Keratinocyte (primary cell): ENCODE results near the gene KAT6B. TPM values are rescaled to one million over a fixed set of nuclear protein-coding genes. Genes with fewer than 3 reads are reported as not detected.

Source experiments
- DNase-seq: peaks from one replicate; pipeline ENCODE4 v3.0.0-alpha.2; 2011; ENCODE audit warnings: low read depth, missing footprints, low spot score
- FAIRE-seq: peaks from 2 replicates; lab custom pipeline; 2011; peaks lifted over from hg19 to GRCh38; lab: Jason Lieb, UNC
- H2AFZ ChIP-seq: 2 replicates; pipeline ENCODE4 v1.6.0; 2012; ENCODE audit warnings: low read length, control low read depth, inconsistent platforms; ENCODE audit not compliant: control insufficient read depth
- H3K27ac ChIP-seq: 2 replicates; pipeline ENCODE4 v1.5.1; 2011; ENCODE audit warnings: low read length; ENCODE audit not compliant: control insufficient read depth, insufficient read depth
- H3K27me3 ChIP-seq: 3 replicates; pipeline ENCODE4 v1.6.0; 2011; ENCODE audit warnings: low read length; ENCODE audit not compliant: control insufficient read depth, insufficient read depth; ENCODE audit errors: extremely low read depth
- H3K36me3 ChIP-seq, 2 experiments: 2 replicates in 1 of 2; 3 replicates in 1 of 2; pipeline ENCODE4 v1.5.1; 2011; ENCODE audit warnings: low read length in 2 of 2, mild to moderate bottlenecking in 1 of 2; ENCODE audit not compliant: control insufficient read depth in 2 of 2, insufficient read depth in 2 of 2; ENCODE audit errors: extremely low read depth in 1 of 2
- H3K4me1 ChIP-seq: 3 replicates; pipeline ENCODE4 v1.5.1; 2011; ENCODE audit warnings: low read length; ENCODE audit not compliant: control insufficient read depth, insufficient read depth; ENCODE audit errors: extremely low read depth
- H3K4me2 ChIP-seq: 3 replicates; pipeline ENCODE4 v1.6.0; 2011; ENCODE audit warnings: low read depth, low read length; ENCODE audit not compliant: control insufficient read depth, insufficient read depth; ENCODE audit errors: extremely low read depth
- H3K4me3 ChIP-seq, 3 experiments: fragments of 200-600 bp in 1 of 3; sonication (generic) in 1 of 3; 2 replicates in 2 of 3; 3 replicates in 1 of 3; pipeline ENCODE4 v1.5.1; 2011 to 2016; ENCODE audit warnings: low read length in 3 of 3, mild to moderate bottlenecking in 3 of 3, control low read depth in 2 of 3, inconsistent platforms in 1 of 3, low read depth in 1 of 3, mixed read lengths in 1 of 3, mixed run types in 1 of 3, moderate library complexity in 1 of 3; ENCODE audit not compliant: control insufficient read depth in 2 of 3, insufficient read depth in 2 of 3; ENCODE audit errors: extremely low read depth in 1 of 3
- H3K79me2 ChIP-seq: 2 replicates; pipeline ENCODE4 v1.6.0; 2012; ENCODE audit warnings: low read length; ENCODE audit not compliant: control insufficient read depth, insufficient read depth
- H3K9ac ChIP-seq: 3 replicates; pipeline ENCODE4 v1.6.0; 2011; ENCODE audit warnings: low read length; ENCODE audit not compliant: control insufficient read depth, insufficient read depth; ENCODE audit errors: extremely low read depth
- H3K9me1 ChIP-seq: 3 replicates; pipeline ENCODE4 v1.6.0; 2011; ENCODE audit warnings: low read length; ENCODE audit not compliant: control insufficient read depth, insufficient read depth; ENCODE audit errors: extremely low read depth
- H3K9me3 ChIP-seq: 2 replicates; pipeline ENCODE4 v1.5.1; 2012; ENCODE audit warnings: low read depth, low read length; ENCODE audit not compliant: control insufficient read depth
- H4K20me1 ChIP-seq: 3 replicates; pipeline ENCODE4 v1.6.0; 2011; ENCODE audit warnings: low read length; ENCODE audit not compliant: control insufficient read depth, insufficient read depth; ENCODE audit errors: extremely low read depth
- EZH2 ChIP-seq: IDR thresholded peaks from one replicate; pipeline ENCODE4 v1.6.1; 2012; ENCODE audit warnings: inconsistent platforms, mild to moderate bottlenecking, low read length, moderate library complexity
- dilution Hi-C: fragments of 300-500 bp; cut with MboI; formaldehyde crosslinking; loops from one replicate; pipeline ENCODE4 v1.7.0; 2020; ENCODE audit warnings: low sequenced_read_pairs; ENCODE audit not compliant: extremely low pct_ligation_motif_present
- polyA plus RNA-seq, 5 experiments: library from polyadenylated mRNA; depleted of rRNA in 3 of 5; stranded (reverse) in 3 of 5; stranded (forward) in 1 of 5; unstranded in 1 of 5; fragments of >200 nt; gene quantifications; 1 replicate in 1 of 5; 2 replicates in 3 of 5; 3 replicates in 1 of 5; pipeline versions ENCODE4 v1.2.1 to v1.2.3, GENCODE V29; 2011 to 2012; ENCODE audit warnings: missing spikeins in 2 of 5, low read depth in 1 of 5, low replicate concordance in 1 of 5
- TF ChIP-seq, protein P1 (sequence below), 3 experiments: IDR thresholded peaks in 1 of 3; conservative IDR thresholded peaks in 1 of 3; optimal IDR thresholded peaks in 1 of 3; 2 replicates in 2 of 3; 3 replicates in 1 of 3; pipeline versions ENCODE3 to v1.5.1; 2011; ENCODE audit warnings: low read length in 3 of 3, mild to moderate bottlenecking in 3 of 3, moderate library complexity in 2 of 3, control low read depth in 1 of 3, inconsistent platforms in 1 of 3; ENCODE audit not compliant: insufficient read depth in 2 of 3; ENCODE audit errors: extremely low read depth in 1 of 3

Gene KAT6B
- polyA plus RNA-seq, 1 donor (not counting 4 experiments of a cell fraction or from before 2014, with no cell fraction given): 2.9 TPM

DNA sequence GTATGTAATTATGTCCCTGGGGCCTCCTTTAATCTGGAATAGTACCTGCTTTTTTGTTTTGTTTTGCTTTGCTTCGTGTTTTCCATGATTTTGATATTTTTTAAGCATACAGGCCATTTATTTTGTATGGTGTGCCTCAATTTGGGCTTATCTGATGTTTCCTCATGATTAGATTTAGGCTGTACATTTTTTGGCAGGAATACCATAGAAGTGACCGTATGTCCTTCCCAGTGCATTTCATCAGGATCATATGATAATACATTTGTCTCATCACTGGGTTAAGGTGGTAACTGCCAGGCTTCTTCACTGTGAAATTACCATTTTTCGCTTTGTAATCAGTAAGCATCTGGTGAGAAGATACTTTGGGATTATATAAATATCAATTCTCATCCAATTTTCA, 167.2 kb downstream of the KAT6B start:
- Histone ChIP-seq H3K9me1 (no peaks in the 10 kb centered on the region), H3K79me2 (no peaks in the 10 kb centered on the region), H4K20me1 (no peaks in the 10 kb centered on the region), H3K4me2 (no peak overlapping the region), H3K4me1 (no peaks in the 10 kb centered on the region), H3K9ac (no peak overlapping the region), H3K4me3 (no peak overlapping the region), H3K9me3 (no peaks in the 10 kb centered on the region), H3K36me3 (no peaks in the 10 kb centered on the region), H2AFZ (no peak overlapping the region), H3K27ac (no peak overlapping the region), H3K27me3 (no peaks in the 10 kb centered on the region)
- TF ChIP-seq, protein P1, sequence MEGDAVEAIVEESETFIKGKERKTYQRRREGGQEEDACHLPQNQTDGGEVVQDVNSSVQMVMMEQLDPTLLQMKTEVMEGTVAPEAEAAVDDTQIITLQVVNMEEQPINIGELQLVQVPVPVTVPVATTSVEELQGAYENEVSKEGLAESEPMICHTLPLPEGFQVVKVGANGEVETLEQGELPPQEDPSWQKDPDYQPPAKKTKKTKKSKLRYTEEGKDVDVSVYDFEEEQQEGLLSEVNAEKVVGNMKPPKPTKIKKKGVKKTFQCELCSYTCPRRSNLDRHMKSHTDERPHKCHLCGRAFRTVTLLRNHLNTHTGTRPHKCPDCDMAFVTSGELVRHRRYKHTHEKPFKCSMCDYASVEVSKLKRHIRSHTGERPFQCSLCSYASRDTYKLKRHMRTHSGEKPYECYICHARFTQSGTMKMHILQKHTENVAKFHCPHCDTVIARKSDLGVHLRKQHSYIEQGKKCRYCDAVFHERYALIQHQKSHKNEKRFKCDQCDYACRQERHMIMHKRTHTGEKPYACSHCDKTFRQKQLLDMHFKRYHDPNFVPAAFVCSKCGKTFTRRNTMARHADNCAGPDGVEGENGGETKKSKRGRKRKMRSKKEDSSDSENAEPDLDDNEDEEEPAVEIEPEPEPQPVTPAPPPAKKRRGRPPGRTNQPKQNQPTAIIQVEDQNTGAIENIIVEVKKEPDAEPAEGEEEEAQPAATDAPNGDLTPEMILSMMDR (optimal IDR thresholded peaks at IDR 0.05 in 1 of 3, IDR thresholded peaks at IDR 0.05 in 1 of 3, conservative IDR thresholded peaks at IDR 0.05 in 1 of 3; ENCODE audit: extremely low read depth in 1 of 3, insufficient read depth in 2 of 3, low read length in 3 of 3): no peak
- no peak for TF ChIP-seq EZH2
- dilution Hi-C loops: no loop called here
- no peak for FAIRE-seq
- no peak for DNase-seq

DNA sequence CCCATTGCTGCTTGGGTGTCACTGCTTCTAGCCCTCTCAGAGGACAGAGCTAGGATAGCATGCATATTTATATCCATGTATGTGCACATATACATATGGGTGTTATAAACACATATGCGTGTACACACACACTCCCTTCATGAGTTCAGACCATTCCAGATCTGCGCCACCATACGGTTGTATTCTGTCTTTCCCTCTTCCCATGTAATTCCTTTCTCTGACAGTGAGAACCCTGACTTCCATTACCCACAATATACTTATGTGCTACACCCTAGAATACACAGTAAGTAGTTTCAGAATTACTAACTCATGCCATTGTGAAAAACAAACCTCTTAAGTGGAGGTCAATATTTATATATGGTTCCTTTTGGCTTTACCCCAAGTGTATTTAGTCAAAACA, 168.5 kb downstream of the KAT6B start:
- H3K27me3 ChIP-seq: no peaks in the 10 kb centered on the region
- FAIRE-seq (no peak), DNase-seq (no peak)
- H3K4me3 ChIP-seq: no peak overlapping the region
- dilution Hi-C loops: no loop called here
- no peak overlapping the region for H3K27ac ChIP-seq
- no peaks in the 10 kb centered on the region for H3K4me1 ChIP-seq
- H4K20me1 ChIP-seq: no peaks in the 10 kb centered on the region
- H3K9ac ChIP-seq: no peak overlapping the region
- no peaks in the 10 kb centered on the region for H3K9me1 ChIP-seq
- no peaks in the 10 kb centered on the region for H3K9me3 ChIP-seq
- H3K36me3 ChIP-seq: no peaks in the 10 kb centered on the region
- no peak for TF ChIP-seq EZH2
- TF ChIP-seq, protein P1 (optimal IDR thresholded peaks at IDR 0.05 in 1 of 3, IDR thresholded peaks at IDR 0.05 in 1 of 3, conservative IDR thresholded peaks at IDR 0.05 in 1 of 3; ENCODE audit: extremely low read depth in 1 of 3, insufficient read depth in 2 of 3, low read length in 3 of 3): no peak
- no peak overlapping the region for H3K4me2 ChIP-seq
- H2AFZ ChIP-seq: no peak overlapping the region
- H3K79me2 ChIP-seq: no peaks in the 10 kb centered on the region
